ENCODE results near the gene SLCO2A1.

The SLCO2A1 gene

DNA sequence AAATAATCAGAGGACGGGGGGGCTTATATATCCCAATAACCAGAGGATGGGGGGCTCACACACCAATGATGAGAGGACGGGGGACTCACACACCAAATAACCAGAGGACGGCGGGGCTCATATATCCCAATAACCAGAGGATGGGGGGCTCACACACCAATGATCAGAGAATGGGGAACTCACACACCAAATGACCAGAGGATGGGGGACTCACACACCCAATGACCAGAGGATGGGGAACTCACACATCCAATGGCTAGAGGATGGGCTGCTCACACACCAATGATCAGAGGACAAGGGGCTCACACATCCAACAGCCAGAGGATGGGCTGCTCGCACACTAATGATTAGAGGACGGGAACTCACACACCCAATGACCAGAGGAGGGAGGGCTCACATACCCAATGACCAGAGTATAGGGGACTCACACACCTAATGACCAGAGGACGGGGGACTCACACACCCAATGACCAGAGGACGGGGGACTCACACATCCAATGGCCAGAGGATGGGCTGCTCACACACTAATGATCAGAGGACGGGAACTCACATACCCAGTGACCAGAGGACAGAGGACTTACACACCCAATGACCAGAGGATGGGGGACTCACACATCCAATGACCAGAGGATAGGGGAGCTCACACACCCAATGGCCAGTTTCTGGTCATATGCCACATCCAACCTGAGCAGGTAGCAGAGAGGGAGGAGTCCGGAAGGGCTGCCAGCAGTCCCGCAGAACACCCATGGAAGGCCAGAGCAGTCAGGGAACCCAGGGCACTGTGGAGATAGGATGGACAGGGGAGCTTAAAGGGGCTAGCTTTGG, 144.6 kb downstream of the SLCO2A1 start:
- Histone ChIP-seq H3K4me1 (ENCODE audit: low read depth, poor library complexity, severe bottlenecking) (no peaks in the 10 kb centered on the region), H3K27me3 (ENCODE audit: insufficient read depth, low read depth) (no peaks in the 10 kb centered on the region), H3K36me3 (ENCODE audit: insufficient read depth) (no peaks in the 10 kb centered on the region), H3K79me2 (ENCODE audit: insufficient read depth, low read depth) (no peaks in the 10 kb centered on the region), H4K20me1 (ENCODE audit: insufficient read depth) (no peaks in the 10 kb centered on the region), H3K9ac (no peak overlapping the region), H3K4me2 (no peak overlapping the region), H3K4me3 (IDR thresholded peaks at IDR 0.05; ENCODE audit: insufficient read depth, low read depth, low read length) (no peak overlapping the region), H3K27ac (no peak overlapping the region), H2AFZ (ENCODE audit: low read depth) (no peak overlapping the region)
- TF ChIP-seq, protein P1, sequence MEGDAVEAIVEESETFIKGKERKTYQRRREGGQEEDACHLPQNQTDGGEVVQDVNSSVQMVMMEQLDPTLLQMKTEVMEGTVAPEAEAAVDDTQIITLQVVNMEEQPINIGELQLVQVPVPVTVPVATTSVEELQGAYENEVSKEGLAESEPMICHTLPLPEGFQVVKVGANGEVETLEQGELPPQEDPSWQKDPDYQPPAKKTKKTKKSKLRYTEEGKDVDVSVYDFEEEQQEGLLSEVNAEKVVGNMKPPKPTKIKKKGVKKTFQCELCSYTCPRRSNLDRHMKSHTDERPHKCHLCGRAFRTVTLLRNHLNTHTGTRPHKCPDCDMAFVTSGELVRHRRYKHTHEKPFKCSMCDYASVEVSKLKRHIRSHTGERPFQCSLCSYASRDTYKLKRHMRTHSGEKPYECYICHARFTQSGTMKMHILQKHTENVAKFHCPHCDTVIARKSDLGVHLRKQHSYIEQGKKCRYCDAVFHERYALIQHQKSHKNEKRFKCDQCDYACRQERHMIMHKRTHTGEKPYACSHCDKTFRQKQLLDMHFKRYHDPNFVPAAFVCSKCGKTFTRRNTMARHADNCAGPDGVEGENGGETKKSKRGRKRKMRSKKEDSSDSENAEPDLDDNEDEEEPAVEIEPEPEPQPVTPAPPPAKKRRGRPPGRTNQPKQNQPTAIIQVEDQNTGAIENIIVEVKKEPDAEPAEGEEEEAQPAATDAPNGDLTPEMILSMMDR (conservative IDR thresholded peaks at IDR 0.05; ENCODE audit: low read depth, low read length) = no peak

DNA sequence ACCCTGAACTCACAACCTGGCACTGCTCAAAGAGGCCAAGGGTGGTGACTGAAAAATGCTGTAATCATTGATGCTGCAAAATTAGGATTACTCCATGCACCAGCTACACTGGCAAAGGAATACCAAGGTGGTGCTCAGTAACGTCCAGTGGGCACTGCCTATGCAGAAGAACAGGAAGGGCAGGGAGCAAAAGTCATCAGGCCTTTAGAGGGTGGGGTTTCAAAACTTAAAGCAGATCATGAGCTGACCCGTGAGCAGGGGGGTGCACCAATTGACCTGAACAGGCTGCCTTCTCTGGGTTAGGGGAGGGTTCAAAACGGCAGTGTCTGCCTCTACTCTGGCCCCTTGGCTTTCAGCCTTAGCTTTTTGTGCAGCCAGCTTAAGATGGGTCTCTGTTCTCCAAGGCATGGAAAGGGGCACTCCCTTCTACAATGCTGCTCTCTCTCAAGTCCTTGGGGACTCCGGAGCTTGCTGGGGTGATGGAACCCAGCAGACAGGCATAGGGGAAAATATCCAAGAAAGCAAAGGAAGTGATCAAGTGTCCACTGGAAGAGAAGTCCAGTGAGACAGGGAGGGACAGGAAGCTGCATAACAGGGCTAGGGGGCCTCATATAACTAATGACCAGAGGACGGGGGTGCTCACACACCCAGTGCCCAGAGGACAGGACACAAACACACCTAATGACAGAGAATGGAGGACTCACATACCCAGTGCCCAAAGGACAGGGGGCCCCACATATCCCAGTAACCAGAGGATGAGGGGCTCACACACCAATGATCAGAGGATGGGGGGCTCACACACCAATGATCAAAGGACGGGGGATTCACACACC, 145.5 kb downstream of the SLCO2A1 start:
- Histone ChIP-seq H2AFZ (ENCODE audit: low read depth) (no peak overlapping the region), H3K9ac (no peak overlapping the region), H3K36me3 (ENCODE audit: insufficient read depth) (no peaks in the 10 kb centered on the region), H3K4me1 (ENCODE audit: low read depth, poor library complexity, severe bottlenecking) (no peaks in the 10 kb centered on the region), H3K27ac (no peak overlapping the region), H3K4me3 (IDR thresholded peaks at IDR 0.05; ENCODE audit: insufficient read depth, low read depth, low read length) (no peak overlapping the region), H3K79me2 (ENCODE audit: insufficient read depth, low read depth) (no peaks in the 10 kb centered on the region), H4K20me1 (ENCODE audit: insufficient read depth) (no peaks in the 10 kb centered on the region), H3K27me3 (ENCODE audit: insufficient read depth, low read depth) (no peaks in the 10 kb centered on the region), H3K4me2 (no peak overlapping the region)
- TF ChIP-seq, protein P1 (conservative IDR thresholded peaks at IDR 0.05; ENCODE audit: low read depth, low read length) = no peak

DNA sequence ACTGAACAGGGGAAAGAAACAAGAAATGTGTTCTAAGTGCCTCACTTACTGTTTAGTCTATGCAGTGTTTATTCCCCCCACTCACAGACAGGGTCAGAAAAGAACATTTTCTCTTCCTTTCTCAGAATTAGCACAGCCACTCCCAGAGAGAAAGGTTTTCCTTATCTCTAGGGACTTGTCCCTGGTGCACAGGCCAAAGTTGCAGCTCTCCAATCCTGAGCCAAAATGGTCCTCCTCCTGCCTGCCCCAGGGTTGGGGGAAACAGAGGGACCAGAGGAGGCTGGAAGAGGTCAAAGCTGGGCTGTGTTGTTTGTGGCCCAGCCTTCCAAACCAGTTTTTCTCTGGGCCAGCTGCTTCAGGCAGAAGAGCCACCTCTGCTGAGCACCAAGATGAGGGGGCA, 146.1 kb downstream of the SLCO2A1 start:
- no peaks in the 10 kb centered on the region for H3K27me3 ChIP-seq (ENCODE audit: insufficient read depth, low read depth)
- H3K27ac ChIP-seq = no peak overlapping the region
- TF ChIP-seq, protein P1 (conservative IDR thresholded peaks at IDR 0.05; ENCODE audit: low read depth, low read length) = no peak
- no peak overlapping the region for H3K4me3 ChIP-seq (IDR thresholded peaks at IDR 0.05; ENCODE audit: insufficient read depth, low read depth, low read length)
- no peak overlapping the region for H2AFZ ChIP-seq (ENCODE audit: low read depth)
- no peak overlapping the region for H3K9ac ChIP-seq
- H3K79me2 ChIP-seq (ENCODE audit: insufficient read depth, low read depth) = no peaks in the 10 kb centered on the region
- H3K36me3 ChIP-seq (ENCODE audit: insufficient read depth) = no peaks in the 10 kb centered on the region
- H4K20me1 ChIP-seq (ENCODE audit: insufficient read depth) = no peaks in the 10 kb centered on the region
- no peak overlapping the region for H3K4me2 ChIP-seq
- H3K4me1 ChIP-seq (ENCODE audit: low read depth, poor library complexity, severe bottlenecking) = no peaks in the 10 kb centered on the region

DNA sequence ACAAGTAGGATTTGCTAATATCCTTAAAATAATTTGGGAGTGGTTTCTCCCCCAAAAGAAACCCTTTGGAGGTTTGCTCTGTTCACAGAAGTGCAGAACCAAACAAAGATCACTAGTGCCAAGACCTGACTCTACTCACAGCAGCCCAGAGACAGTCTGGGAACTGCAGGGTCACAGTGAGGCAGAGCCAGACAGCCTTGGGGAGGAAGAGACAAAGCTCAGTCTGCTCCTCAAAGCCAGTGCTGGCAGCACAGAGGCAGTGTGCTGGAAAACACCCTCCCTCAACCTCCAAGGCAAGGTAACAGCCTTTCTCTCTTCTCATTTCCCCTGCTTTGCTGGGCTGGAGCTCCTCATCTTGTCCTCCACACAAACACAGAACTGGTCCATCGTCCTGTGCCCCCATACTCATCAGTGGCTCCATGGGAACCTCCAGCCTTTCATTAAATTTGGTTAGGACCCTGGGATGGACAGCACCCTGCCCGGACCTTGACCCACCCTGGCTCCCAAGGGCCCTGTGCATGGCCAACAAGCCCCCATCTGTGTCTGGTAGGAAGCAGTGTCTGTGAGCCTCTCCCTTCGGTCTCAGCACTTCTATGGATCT, 146.6 kb downstream of the SLCO2A1 start:
- no peaks in the 10 kb centered on the region for H3K36me3 ChIP-seq (ENCODE audit: insufficient read depth)
- no peaks in the 10 kb centered on the region for H3K4me1 ChIP-seq (ENCODE audit: low read depth, poor library complexity, severe bottlenecking)
- H3K27ac ChIP-seq = no peak overlapping the region
- no peak overlapping the region for H3K9ac ChIP-seq
- no peaks in the 10 kb centered on the region for H3K27me3 ChIP-seq (ENCODE audit: insufficient read depth, low read depth)
- no peak overlapping the region for H3K4me3 ChIP-seq (IDR thresholded peaks at IDR 0.05; ENCODE audit: insufficient read depth, low read depth, low read length)
- TF ChIP-seq, protein P1 (conservative IDR thresholded peaks at IDR 0.05; ENCODE audit: low read depth, low read length) = no peak
- H3K4me2 ChIP-seq = no peak overlapping the region
- H4K20me1 ChIP-seq (ENCODE audit: insufficient read depth) = no peaks in the 10 kb centered on the region
- no peaks in the 10 kb centered on the region for H3K79me2 ChIP-seq (ENCODE audit: insufficient read depth, low read depth)
- H2AFZ ChIP-seq (ENCODE audit: low read depth) = no peak overlapping the region

Measured in KMS-11 (cell line).